Panc1 (cell line): ENCODE measurements around the gene ADK. TPM values are rescaled to one million over a fixed set of nuclear protein-coding genes. Genes with fewer than 3 reads are reported as not detected.

Experiments used
- ATAC-seq: fragments of 200-7000 bp; cut with Tn5 transposase; 2 replicates; pipeline ENCODE4 v1.9.1; 2020; ENCODE audit warnings: mild to moderate bottlenecking, moderate library complexity
- BruUV-seq: library from RNA; stranded (reverse); fragments of 400-500 nt; replicated peaks from 2 replicates; lab custom pipeline; 2021; lab: Mats Ljungman, UMichigan
- CTCF ChIA-PET: fragments of 300-600 bp; sonication (Branson Sonifier 250); formaldehyde crosslinking; loops from one replicate; lab custom pipeline; 2022; ENCODE audit warnings: antibody characterized with exemption; lab: Charles Lee
- POLR2A ChIA-PET: fragments of 300-600 bp; sonication (Branson Sonifier 250); formaldehyde crosslinking; loops from one replicate; lab custom pipeline; 2022; ENCODE audit warnings: antibody characterized with exemption; lab: Charles Lee
- DNase-seq: peaks from one replicate; pipeline ENCODE4 v3.0.0-alpha.2; 2010; ENCODE audit warnings: low read depth, low spot score
- H3K27ac ChIP-seq: 2 replicates; pipeline ENCODE4 v1.5.1; 2011; ENCODE audit warnings: mild to moderate bottlenecking, low read length, inconsistent platforms
- H3K27me3 ChIP-seq: fragments of 200-500 bp; sonication (Bioruptor generic); 2 replicates; pipeline ENCODE4 v1.6.0; 2014; ENCODE audit warnings: low read length, inconsistent platforms; ENCODE audit not compliant: control insufficient read depth, insufficient read depth
- H3K36me3 ChIP-seq: fragments of 200-500 bp; sonication (Bioruptor generic); 2 replicates; pipeline ENCODE4 v1.5.1; 2014; ENCODE audit warnings: inconsistent platforms, mild to moderate bottlenecking, low read length, moderate library complexity; ENCODE audit not compliant: control insufficient read depth, insufficient read depth
- H3K4me1 ChIP-seq: 2 replicates; pipeline ENCODE4 v1.5.1; 2011; ENCODE audit warnings: inconsistent platforms, mild to moderate bottlenecking, low read length, moderate library complexity; ENCODE audit not compliant: control insufficient read depth, insufficient read depth
- H3K4me3 ChIP-seq, 2 experiments: 2 replicates each; pipeline ENCODE4 v1.5.1; 2011 to 2012; ENCODE audit warnings: low read depth in 2 of 2, low read length in 2 of 2, mild to moderate bottlenecking in 2 of 2, inconsistent platforms in 1 of 2, moderate library complexity in 1 of 2
- H3K9me3 ChIP-seq: fragments of 200-500 bp; sonication (Bioruptor generic); 2 replicates; pipeline ENCODE4 v1.5.1; 2014; ENCODE audit warnings: low read depth, mild to moderate bottlenecking, inconsistent platforms, low read length, moderate library complexity; ENCODE audit not compliant: control insufficient read depth, insufficient read depth
- CTCF ChIP-seq: fragments of 450-650 bp; IDR thresholded peaks from 2 replicates; pipeline ENCODE4 v1.5.1; 2017; ENCODE audit warnings: mild to moderate bottlenecking
- POLR2AphosphoS5 ChIP-seq: IDR thresholded peaks from 2 replicates; pipeline ENCODE4 v1.6.1; 2012; ENCODE audit warnings: mild to moderate bottlenecking, low read depth, low read length, moderate library complexity
- REST ChIP-seq, 2 experiments: IDR thresholded peaks; 2 replicates each; pipeline ENCODE4 v1.6.1; 2011 to 2012; ENCODE audit warnings: low read depth in 2 of 2, control low read depth in 1 of 2, low read length in 1 of 2, mild to moderate bottlenecking in 1 of 2, moderate library complexity in 1 of 2; ENCODE audit not compliant: insufficient read depth in 1 of 2
- SIN3A ChIP-seq: IDR thresholded peaks from 2 replicates; pipeline ENCODE4 v1.6.1; 2012; ENCODE audit warnings: low read depth, mild to moderate bottlenecking, low read length, moderate library complexity, borderline replicate concordance; ENCODE audit not compliant: insufficient read depth
- TCF7L2 ChIP-seq: IDR thresholded peaks from 2 replicates; pipeline ENCODE4 v1.6.1; 2011; ENCODE audit warnings: mild to moderate bottlenecking, low read depth, low read length, inconsistent platforms
- in situ Hi-C: cut with HindIII; loops from 2 replicates; pipeline ENCODE4 v1.10.0; 2016; ENCODE audit warnings: low sequenced_read_pairs, low pct_unique_long_range_greater_than_20kb
- intact Hi-C: fragments of 100-400 bp; cut with micrococcal nuclease; formaldehyde crosslinking; loops from one replicate; pipeline ENCODE4 v1.10.0; 2022; ENCODE audit not compliant: unreplicated experiment
- total RNA-seq: library from RNA; stranded (reverse); gene quantifications from one replicate; pipeline ENCODE4 v1.2.1, GENCODE V29; 2021; ENCODE audit not compliant: unreplicated experiment

The ADK gene
- total RNA-seq, 1 experiment from 2014 or later, result 64.5 TPM

DNA sequence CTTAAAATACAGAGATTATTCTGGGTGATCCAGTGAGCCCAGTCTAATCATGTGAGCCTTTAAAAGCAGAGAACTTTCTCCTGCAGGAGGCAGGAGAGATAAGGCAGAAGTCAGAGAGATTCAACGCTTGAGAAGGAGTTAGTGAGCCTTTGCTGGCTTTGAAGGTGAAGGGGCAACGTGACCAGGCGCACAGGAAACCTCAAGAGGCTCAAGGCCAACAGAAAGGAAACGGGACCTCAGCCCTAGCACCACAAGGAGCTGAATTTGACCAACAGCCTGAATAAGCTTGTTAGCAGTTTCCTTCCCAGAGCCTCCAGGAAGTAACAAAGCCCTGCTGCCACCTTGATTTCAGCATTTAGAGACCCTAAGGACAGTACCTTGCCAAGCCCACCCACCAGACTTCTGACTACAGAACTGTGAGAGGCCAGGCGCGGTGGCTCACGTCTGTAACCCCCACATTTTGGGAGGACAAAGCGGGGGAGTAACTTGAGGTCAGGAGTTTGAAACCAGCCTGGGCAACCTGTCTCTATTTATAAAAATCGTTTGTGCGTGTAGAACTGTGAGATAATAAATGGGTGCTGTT is 588.1 kb downstream of the ADK start:
- DNase-seq (no peak), ATAC-seq (no peak)
- H3K9me3 ChIP-seq, result no peaks in the 10 kb centered on the region
- no peaks in the 10 kb centered on the region for H3K4me1 ChIP-seq
- ChIA-PET CTCF (interaction anchor here (1.5 kb wide), 1 partner anchor 281 kb away, joined by 3 read pairs; no protein-coding TSS in a partner anchor), POLR2A (interaction anchor here (0.6 to 0.7 kb wide), 2 partner anchors 91 to 248 kb away, joined by 3 read pairs; no protein-coding TSS in a partner anchor)
- no peaks in the 10 kb centered on the region for H3K36me3 ChIP-seq
- TF ChIP-seq CTCF (no peak; the same call in 1 of the 2 replicates), REST (IDR thresholded peaks at IDR 0.05; ENCODE audit: insufficient read depth in 1 of 2, low read depth in 2 of 2, low read length in 1 of 2) (no peak), TCF7L2 (no peak), POLR2AphosphoS5 (no peak), SIN3A (no peak)
- no TSS peak for BruUV-seq
- H3K4me3 ChIP-seq, result no peak overlapping the region
- in situ Hi-C loops, result no loop called here
- intact Hi-C loops, result no loop called here
- no peak overlapping the region for H3K27ac ChIP-seq
- H3K27me3 ChIP-seq, result no peaks in the 10 kb centered on the region

- in situ Hi-C loops, result no loop called here
- TF ChIP-seq POLR2AphosphoS5 (no peak), CTCF (no peak), SIN3A (no peak), TCF7L2 (no peak), REST (IDR thresholded peaks at IDR 0.05; ENCODE audit: insufficient read depth in 1 of 2, low read depth in 2 of 2, low read length in 1 of 2) (no peak)
- DNase-seq, result no peak
These were observed 592.4 kb downstream of the ADK start for GRCh38 chr10:74743401-74743800.

More at GRCh38 chr10:74743401-74743800, 592.4 kb downstream of the ADK start:
- no TSS peak for BruUV-seq
- H3K27ac ChIP-seq, result no peak overlapping the region
- no peak overlapping the region for H3K4me3 ChIP-seq
- H3K4me1 ChIP-seq, result no peaks in the 10 kb centered on the region
- ATAC-seq, result no peak
- ChIA-PET POLR2A (no interaction called here), CTCF (no interaction called here)
- no peaks in the 10 kb centered on the region for H3K9me3 ChIP-seq
- no peaks in the 10 kb centered on the region for H3K27me3 ChIP-seq
- no peaks in the 10 kb centered on the region for H3K36me3 ChIP-seq
- intact Hi-C loops, result no loop called here
